K562 (cell line): Measurements from ENCODE around the gene EYA3. TPM values are rescaled to one million over a fixed set of nuclear protein-coding genes. Genes with fewer than 3 reads are reported as not detected.

Source experiments
- CC2D1A ChIP-seq: fragments of 450-650 bp; IDR thresholded peaks from 2 replicates; pipeline ENCODE4 v1.6.1; 2017; ENCODE audit warnings: mild to moderate bottlenecking
- FOXP1 ChIP-seq: sonication (generic); formaldehyde crosslinking; IDR thresholded peaks from 2 replicates; pipeline ENCODE4 v1.8.0; 2022; ENCODE audit warnings: mild to moderate bottlenecking, missing genetic modification reagents
- HCFC1 ChIP-seq: IDR thresholded peaks from 2 replicates; pipeline ENCODE4 v1.6.1; 2012; ENCODE audit warnings: low read depth, low read length, improper control_type of control experiment
- HMG20B ChIP-seq: fragments of 250-450 bp; sonication (Bioruptor Pico); IDR thresholded peaks from 2 replicates; pipeline ENCODE4 v1.5.0; 2021; ENCODE audit warnings: mild to moderate bottlenecking
- ILF3 ChIP-seq: fragments of 450-650 bp; IDR thresholded peaks from 2 replicates; pipeline ENCODE4 v1.6.1; 2018; ENCODE audit warnings: antibody characterized with exemption, mild to moderate bottlenecking, moderate library complexity, borderline replicate concordance
- ILK ChIP-seq: fragments of 450-650 bp; IDR thresholded peaks from 2 replicates; pipeline ENCODE4 v1.6.1; 2016; ENCODE audit warnings: missing genetic modification characterization, low read depth, mild to moderate bottlenecking, missing compliant biosample characterization, moderate library complexity, borderline replicate concordance
- MTA2 ChIP-seq: fragments of 450-650 bp; IDR thresholded peaks from 2 replicates; pipeline ENCODE4 v1.6.1; 2016; ENCODE audit warnings: low read depth
- NR1H2 ChIP-seq: sonication (generic); formaldehyde crosslinking; IDR thresholded peaks from 2 replicates; pipeline ENCODE4 v1.4.0; 2020; ENCODE audit warnings: mild to moderate bottlenecking, missing genetic modification reagents
- NR2F6 ChIP-seq: fragments of 450-650 bp; formaldehyde crosslinking; IDR thresholded peaks from 2 replicates; pipeline ENCODE4 v1.4.0; 2020; ENCODE audit warnings: mild to moderate bottlenecking
- TBP ChIP-seq: optimal IDR thresholded peaks from 2 replicates; pipeline ENCODE3; 2011; ENCODE audit warnings: low read depth, low read length, improper control_type of control experiment
- ZNF316 ChIP-seq: fragments of 450-650 bp; IDR thresholded peaks from 2 replicates; pipeline ENCODE4 v1.6.1; 2016
- ZNF431 ChIP-seq: sonication (generic); formaldehyde crosslinking; IDR thresholded peaks from 2 replicates; pipeline ENCODE4 v1.8.0; 2022; ENCODE audit warnings: mild to moderate bottlenecking, missing genetic modification reagents
- ZNF584 ChIP-seq: fragments of 200-800 bp; sonication (Bioruptor generic); IDR thresholded peaks from 2 replicates; pipeline ENCODE4 v1.6.1; 2016; ENCODE audit warnings: low read depth, mild to moderate bottlenecking, missing genetic modification characterization, missing compliant biosample characterization
- polyA plus RNA-seq, 8 experiments: library from polyadenylated mRNA; depleted of rRNA in 4 of 8; stranded (reverse) in 5 of 8; unstranded in 3 of 8; fragments of >200 nt; fragmentation: Nextera tagmentation in 2 of 8; fragmentation: Illumina TruSeq in 1 of 8; extraction: Ambion mirVana in 2 of 8; extraction: Trizol in 1 of 8; gene quantifications; 2 replicates each; pipeline versions ENCODE4 v1.2.1 to v1.2.3, GENCODE V29; 2011 to 2014; ENCODE audit warnings: inconsistent platforms in 1 of 8, missing spikeins in 1 of 8
- total RNA-seq, 7 experiments: library from RNA; depleted of rRNA in 6 of 7; stranded (reverse); fragments of >200 nt in 6 of 7; fragmentation: Illumina TruSeq in 2 of 7; extraction: Trizol in 2 of 7; gene quantifications; 2 replicates each; pipeline versions ENCODE4 v1.2.1 to v1.2.3, GENCODE V29; 2011 to 2021; ENCODE audit warnings: low replicate concordance in 1 of 7
- TF ChIP-seq, protein P1 (sequence below): sonication (generic); formaldehyde crosslinking; IDR thresholded peaks from 2 replicates; pipeline ENCODE4 v1.8.1; 2023; ENCODE audit warnings: mild to moderate bottlenecking, missing genetic modification reagents
- TF ChIP-seq, protein P2 (sequence below): fragments of 250-450 bp; sonication (Bioruptor Pico); IDR thresholded peaks from 2 replicates; pipeline ENCODE4 v1.9.0; 2021; ENCODE audit warnings: mild to moderate bottlenecking
- TF ChIP-seq, protein P3 (sequence below): conservative IDR thresholded peaks from 2 replicates; pipeline ENCODE4 v1.6.1; 2011; ENCODE audit warnings: low read depth, mild to moderate bottlenecking, low read length; ENCODE audit not compliant: control insufficient read depth
- TF ChIP-seq, protein P4 (sequence below): fragments of 450-650 bp; IDR thresholded peaks from 2 replicates; pipeline ENCODE4 v1.7.0; 2016; ENCODE audit warnings: borderline replicate concordance

The EYA3 gene
- total and polyA plus RNA-seq, 9 of the 15 experiments (the other 6 are each of a cell fraction or from before 2014, with no cell fraction given) = 21.7 to 64.0 (median 43.6) TPM

DNA sequence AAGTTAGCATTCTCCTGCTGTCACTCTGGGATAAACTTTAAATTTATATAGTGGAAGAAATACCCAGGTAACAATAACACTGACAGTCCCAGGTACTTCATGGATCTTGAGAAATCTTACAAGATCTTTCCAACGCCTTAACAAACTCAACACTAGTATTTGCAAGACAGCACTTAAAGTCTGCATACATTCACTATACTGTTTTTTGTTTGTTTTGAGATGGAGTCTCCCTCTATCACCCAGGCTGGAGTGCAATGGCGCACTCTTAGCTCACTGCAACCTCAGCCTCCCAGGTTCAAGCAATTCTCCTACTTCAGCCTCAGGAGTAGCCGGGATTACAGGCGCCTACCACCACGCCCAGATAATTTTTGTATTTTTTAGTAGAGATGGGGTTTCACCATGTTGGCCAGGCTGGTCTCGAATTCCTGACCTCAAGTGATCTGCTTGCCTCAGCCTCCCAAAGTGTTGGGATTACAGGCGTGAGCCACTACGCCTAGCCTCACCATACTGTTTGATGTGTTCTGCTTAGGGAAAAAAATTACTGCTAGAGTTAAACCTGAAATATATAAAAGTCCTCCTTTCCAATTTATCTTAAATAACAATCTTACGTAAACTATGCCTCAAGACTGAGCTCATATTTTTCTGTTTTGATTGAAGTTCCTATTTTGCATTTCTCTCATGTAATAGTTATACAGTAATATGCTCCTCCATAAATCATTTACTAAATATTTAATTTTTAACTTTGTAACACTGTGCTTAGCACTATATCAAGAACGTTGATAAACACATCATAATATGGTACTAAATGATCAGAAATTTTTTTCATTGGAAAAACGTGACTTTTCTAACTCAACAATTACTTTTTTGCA, 17.5 kb downstream of the EYA3 start (continued):
- TF ChIP-seq, protein P1, sequence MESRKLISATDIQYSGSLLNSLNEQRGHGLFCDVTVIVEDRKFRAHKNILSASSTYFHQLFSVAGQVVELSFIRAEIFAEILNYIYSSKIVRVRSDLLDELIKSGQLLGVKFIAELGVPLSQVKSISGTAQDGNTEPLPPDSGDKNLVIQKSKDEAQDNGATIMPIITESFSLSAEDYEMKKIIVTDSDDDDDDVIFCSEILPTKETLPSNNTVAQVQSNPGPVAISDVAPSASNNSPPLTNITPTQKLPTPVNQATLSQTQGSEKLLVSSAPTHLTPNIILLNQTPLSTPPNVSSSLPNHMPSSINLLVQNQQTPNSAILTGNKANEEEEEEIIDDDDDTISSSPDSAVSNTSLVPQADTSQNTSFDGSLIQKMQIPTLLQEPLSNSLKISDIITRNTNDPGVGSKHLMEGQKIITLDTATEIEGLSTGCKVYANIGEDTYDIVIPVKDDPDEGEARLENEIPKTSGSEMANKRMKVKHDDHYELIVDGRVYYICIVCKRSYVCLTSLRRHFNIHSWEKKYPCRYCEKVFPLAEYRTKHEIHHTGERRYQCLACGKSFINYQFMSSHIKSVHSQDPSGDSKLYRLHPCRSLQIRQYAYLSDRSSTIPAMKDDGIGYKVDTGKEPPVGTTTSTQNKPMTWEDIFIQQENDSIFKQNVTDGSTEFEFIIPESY (CRISPR knock-in tag) = peak; percentile 78
- TF ChIP-seq HMG20B = no peak
- TF ChIP-seq ZNF431 (CRISPR knock-in tag) = no peak
- TF ChIP-seq MTA2 = no peak
- TF ChIP-seq, protein P2, sequence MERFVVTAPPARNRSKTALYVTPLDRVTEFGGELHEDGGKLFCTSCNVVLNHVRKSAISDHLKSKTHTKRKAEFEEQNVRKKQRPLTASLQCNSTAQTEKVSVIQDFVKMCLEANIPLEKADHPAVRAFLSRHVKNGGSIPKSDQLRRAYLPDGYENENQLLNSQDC (CRISPR knock-in tag) = no peak
- TF ChIP-seq, protein P3, sequence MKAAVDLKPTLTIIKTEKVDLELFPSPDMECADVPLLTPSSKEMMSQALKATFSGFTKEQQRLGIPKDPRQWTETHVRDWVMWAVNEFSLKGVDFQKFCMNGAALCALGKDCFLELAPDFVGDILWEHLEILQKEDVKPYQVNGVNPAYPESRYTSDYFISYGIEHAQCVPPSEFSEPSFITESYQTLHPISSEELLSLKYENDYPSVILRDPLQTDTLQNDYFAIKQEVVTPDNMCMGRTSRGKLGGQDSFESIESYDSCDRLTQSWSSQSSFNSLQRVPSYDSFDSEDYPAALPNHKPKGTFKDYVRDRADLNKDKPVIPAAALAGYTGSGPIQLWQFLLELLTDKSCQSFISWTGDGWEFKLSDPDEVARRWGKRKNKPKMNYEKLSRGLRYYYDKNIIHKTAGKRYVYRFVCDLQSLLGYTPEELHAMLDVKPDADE = no peak
- no peak for TF ChIP-seq ILF3
- TF ChIP-seq FOXP1 (CRISPR knock-in tag) = no peak
- no peak for TF ChIP-seq HCFC1
- no peak for TF ChIP-seq TBP
- no peak for TF ChIP-seq NR1H2 (CRISPR knock-in tag)
- TF ChIP-seq, protein P4, sequence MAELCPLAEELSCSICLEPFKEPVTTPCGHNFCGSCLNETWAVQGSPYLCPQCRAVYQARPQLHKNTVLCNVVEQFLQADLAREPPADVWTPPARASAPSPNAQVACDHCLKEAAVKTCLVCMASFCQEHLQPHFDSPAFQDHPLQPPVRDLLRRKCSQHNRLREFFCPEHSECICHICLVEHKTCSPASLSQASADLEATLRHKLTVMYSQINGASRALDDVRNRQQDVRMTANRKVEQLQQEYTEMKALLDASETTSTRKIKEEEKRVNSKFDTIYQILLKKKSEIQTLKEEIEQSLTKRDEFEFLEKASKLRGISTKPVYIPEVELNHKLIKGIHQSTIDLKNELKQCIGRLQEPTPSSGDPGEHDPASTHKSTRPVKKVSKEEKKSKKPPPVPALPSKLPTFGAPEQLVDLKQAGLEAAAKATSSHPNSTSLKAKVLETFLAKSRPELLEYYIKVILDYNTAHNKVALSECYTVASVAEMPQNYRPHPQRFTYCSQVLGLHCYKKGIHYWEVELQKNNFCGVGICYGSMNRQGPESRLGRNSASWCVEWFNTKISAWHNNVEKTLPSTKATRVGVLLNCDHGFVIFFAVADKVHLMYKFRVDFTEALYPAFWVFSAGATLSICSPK = 0 out of 2 replicates have a peak, but pooled peaks have one; percentile 26
- TF ChIP-seq NR2F6 = no peak
- TF ChIP-seq ILK (tag) = no peak
- TF ChIP-seq ZNF584 (CRISPR knock-in tag) = no peak
- no peak for TF ChIP-seq ZNF316
- peak; percentile 44; the same call in 1 of the 2 replicates for TF ChIP-seq CC2D1A
